HepG2 (cell line): ENCODE results near the gene MLXIPL.
"Not testable (repeated sequence)": the region's sequence is repeated elsewhere in the genome, so short reads cannot be mapped to it uniquely, and the experiment has no call there.

ENCODE experiments used
- HIVEP1 ChIP-seq: sonication (generic); formaldehyde crosslinking; IDR thresholded peaks from 2 replicates; pipeline ENCODE4 v1.4.0; 2020; ENCODE audit warnings: mild to moderate bottlenecking, missing genetic modification reagents
- POLR2A ChIP-seq, 2 experiments: IDR thresholded peaks; 2 replicates each; pipeline ENCODE4 v1.6.1; 2011; ENCODE audit warnings: low read depth in 2 of 2, low read length in 2 of 2, mild to moderate bottlenecking in 1 of 2, moderate library complexity in 1 of 2; ENCODE audit not compliant: insufficient read depth in 1 of 2
- ZBTB26 ChIP-seq: IDR thresholded peaks from 2 replicates; pipeline ENCODE4 v1.6.1; 2016; ENCODE audit warnings: missing compliant biosample characterization, missing genetic modification reagents, borderline replicate concordance
- ZNF274 ChIP-seq: sonication (generic); formaldehyde crosslinking; IDR thresholded peaks from 2 replicates; pipeline ENCODE4 v1.5.1; 2020; ENCODE audit warnings: mild to moderate bottlenecking, missing genetic modification reagents
- ZSCAN20 ChIP-seq: sonication (generic); formaldehyde crosslinking; IDR thresholded peaks from 2 replicates; pipeline ENCODE4 v1.4.0; 2020; ENCODE audit warnings: missing genetic modification reagents, mild to moderate bottlenecking, borderline replicate concordance
- ZSCAN21 ChIP-seq: sonication (generic); formaldehyde crosslinking; IDR thresholded peaks from 2 replicates; pipeline ENCODE4 v1.8.0; 2022; ENCODE audit warnings: mild to moderate bottlenecking, missing genetic modification reagents, moderate library complexity, borderline replicate concordance

- TF ChIP-seq ZBTB26 (CRISPR knock-in tag); ZNF274 (CRISPR knock-in tag); HIVEP1 (CRISPR knock-in tag); ZSCAN20 (CRISPR knock-in tag); ZSCAN21 (CRISPR knock-in tag); POLR2A (IDR thresholded peaks at IDR 0.05; ENCODE audit: insufficient read depth in 1 of 2, low read depth in 2 of 2, low read length in 2 of 2): not testable (repeated sequence)
Measured at GRCh38 chr7:73619394-73619793, 4.9 kb downstream of the MLXIPL start.
